HFF-Myc (cell line): ENCODE data around the gene FANCG.

Source experiments
- DNase-seq: peaks from one replicate; pipeline ENCODE4 v3.0.0-alpha.2; 2011; ENCODE audit warnings: low read depth; ENCODE audit errors: extremely low read depth
- H3K4me3 ChIP-seq: replicated peaks from 2 replicates; pipeline ENCODE4 v1.5.1; 2011; ENCODE audit warnings: low read depth, mild to moderate bottlenecking, control low read depth, low read length
- CTCF ChIP-seq: IDR thresholded peaks from 2 replicates; pipeline ENCODE4 v1.5.1; 2012; ENCODE audit warnings: mild to moderate bottlenecking, low read depth, low read length, control low read depth; ENCODE audit errors: missing control alignments

The FANCG gene

GRCh38 chr9:35060548-35061207 is 19.1 kb downstream of the FANCG start:
- TF ChIP-seq CTCF = no peak
- H3K4me3 ChIP-seq = no peak overlapping the region
- no peak for DNase-seq

GRCh38 chr9:35059438-35059837 is 20.3 kb downstream of the FANCG start:
- TF ChIP-seq CTCF = no peak
- no peak overlapping the region for H3K4me3 ChIP-seq
- DNase-seq = no peak

- no peak for DNase-seq
- no peak for TF ChIP-seq CTCF
- H3K4me3 ChIP-seq = no peak overlapping the region
These were observed 22.5 kb downstream of the FANCG start for GRCh38 chr9:35057271-35057620.

- no peak for DNase-seq
- H3K4me3 ChIP-seq = no peak overlapping the region
- no peak for TF ChIP-seq CTCF
These were observed 23.0 kb downstream of the FANCG start for GRCh38 chr9:35056571-35057270.

- DNase-seq = no peak
- no peak for TF ChIP-seq CTCF
- no peak overlapping the region for H3K4me3 ChIP-seq
These were observed 24.7 kb downstream of the FANCG start for GRCh38 chr9:35054871-35055644.

GRCh38 chr9:35054185-35054835 is 25.4 kb downstream of the FANCG start:
- TF ChIP-seq CTCF = no peak
- no peak for DNase-seq
- no peak overlapping the region for H3K4me3 ChIP-seq
